Ovary (tissue), 9 donors: ENCODE results near the gene CPNE6. TPM values are rescaled to one million over a fixed set of nuclear protein-coding genes. Genes with fewer than 3 reads are reported as not detected.

Source experiments
- DNase-seq, 5 donors: peaks; one replicate each; pipeline ENCODE4 v3.0.0-alpha.2; 2019 to 2020
- H3K27ac ChIP-seq, 2 donors: fragments of 200-600 bp; one replicate each; pipeline versions ENCODE4 v1.5.1 to v1.8.0; 2019 to 2022
- H3K27me3 ChIP-seq: fragments of 200-600 bp; one replicate; pipeline ENCODE4 v1.8.0; 2022
- H3K36me3 ChIP-seq: fragments of 200-600 bp; sonication (generic); one replicate; pipeline ENCODE4 v1.5.1; 2019
- H3K4me1 ChIP-seq: one replicate; pipeline ENCODE4 v1.8.1; 2013; ENCODE audit warnings: mild to moderate bottlenecking, moderate library complexity; ENCODE audit not compliant: insufficient read depth
- H3K4me3 ChIP-seq: fragments of 200-600 bp; sonication (generic); one replicate; pipeline ENCODE4 v1.5.1; 2017
- H3K9me3 ChIP-seq, 2 donors: fragments of 200-600 bp in 1 of 2; sonication (generic) in 1 of 2; one replicate each; pipeline versions ENCODE4 v1.5.1 to v1.8.1; 2013 to 2019; ENCODE audit warnings: mild to moderate bottlenecking in 1 of 2, moderate library complexity in 1 of 2
- EP300 ChIP-seq: sonication (generic); formaldehyde crosslinking; IDR thresholded peaks from one replicate; pipeline ENCODE4 v1.6.1; 2017; ENCODE audit warnings: antibody characterized with exemption
- POLR2A ChIP-seq: fragments of 450-650 bp; IDR thresholded peaks from one replicate; pipeline ENCODE4 v1.6.1; 2017; ENCODE audit warnings: antibody characterized with exemption, mild to moderate bottlenecking, moderate library complexity
- WGBS, 3 donors: extraction: QIAGEN DNeasy Blood & Tissue Kit in 1 of 3; methylation state at CpG; one replicate each; pipeline versions ENCODE4 v1.1.5 to v1.1.7; 2013 to 2017; 5-methylcytosine and 5-hydroxymethylcytosine counted together
- intact Hi-C, 4 donors: fragments of 100-400 bp; cut with DNase I; formaldehyde crosslinking; loops; one replicate each; pipeline versions ENCODE4 v1.11.0 to v1.15.1; 2022 to 2023
- polyA plus RNA-seq, 2 donors: library from polyadenylated mRNA; stranded (reverse); fragments of 200-250 nt in 1 of 2; fragments of 350-450 nt in 1 of 2; fragmentation: Illumina TruSeq in 1 of 2; extraction: RNeasy Lipid Tissue Mini Kit (QIAGEN cat#74804) in 1 of 2; gene quantifications; one replicate each; pipeline ENCODE4 v1.2.3, GENCODE V29; 2013 to 2014
- total RNA-seq, 7 donors: library from RNA; depleted of rRNA in 2 of 7; stranded (reverse); fragments of >200 nt in 2 of 7; fragmentation: NEBNext Ultra II Directional in 3 of 7; extraction: Animal tissue kit (Norgen Biotek cat#: 25700) in 3 of 7; gene quantifications; one replicate each; pipeline versions ENCODE4 v1.1.0 to v1.2.4, GENCODE V29; 2016 to 2023
- TF ChIP-seq, protein P1 (sequence below), 3 donors: fragments of 450-650 bp in 2 of 3; fragments of 200-600 bp in 1 of 3; IDR thresholded peaks; one replicate each; pipeline versions ENCODE4 v1.5.1 to v1.8.0; 2016 to 2022; ENCODE audit warnings: antibody characterized with exemption in 3 of 3, mild to moderate bottlenecking in 1 of 3
- donor health status: DM: no; HTN: no; CAD: no; lungs with moderate emphysema.
- donor health status: DM: no; HTN: no; CAD: no.
- donor health status: Bipolar disorder and iron deficiency.
- donor health status: DM: yes; HTN: yes; CAD: no.
- donor health status: DM: no; HTN: no; CAD: no.
- donor health status: DM: yes; HTN: yes; CAD: no.

CPNE6 gene
- total and polyA plus RNA-seq, 9 donors: 0.08 to 0.71 (median 0.55) TPM; not detected in 6

DNA sequence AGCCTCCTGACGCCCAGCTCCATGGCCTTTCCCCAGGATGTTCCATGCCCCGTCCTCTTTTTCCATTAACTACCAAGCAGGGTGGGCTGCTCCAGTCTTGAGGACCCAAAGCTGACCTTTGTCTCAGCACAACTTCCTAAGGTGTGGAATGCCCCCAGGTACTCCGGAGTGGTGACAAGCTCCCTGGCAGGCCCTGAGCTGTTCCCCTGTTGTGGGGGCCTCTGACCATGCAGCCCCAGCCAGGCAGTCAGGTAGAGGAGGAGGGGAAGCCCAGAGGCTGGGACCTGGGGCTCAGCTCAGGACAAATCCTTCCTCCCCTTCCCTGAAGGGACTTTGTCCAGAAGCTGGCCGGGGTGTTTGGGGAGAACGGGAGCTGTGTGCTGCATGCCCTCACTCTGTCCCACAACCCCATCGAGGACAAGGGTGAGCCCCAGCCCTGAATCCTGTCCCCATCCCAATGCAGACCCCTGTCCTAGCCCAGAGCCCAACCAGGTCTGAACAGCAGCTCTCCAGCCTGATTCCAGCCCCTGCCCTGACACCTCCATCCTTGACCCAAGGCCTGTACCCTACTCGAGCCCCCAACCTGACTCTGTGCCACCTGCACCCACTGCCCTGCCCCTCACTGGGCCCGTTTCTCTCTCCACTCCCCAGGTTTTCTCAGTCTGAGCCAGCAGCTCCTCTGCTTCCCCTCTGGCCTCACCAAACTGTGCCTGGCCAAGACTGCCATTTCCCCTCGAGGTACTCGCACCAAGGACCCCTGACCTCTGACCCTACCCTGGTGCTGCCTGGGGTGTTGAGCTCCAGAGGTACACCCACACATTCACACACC, 15.2 kb upstream of the CPNE6 start:
- 75 to 78% (median 75%) methylated on average over 10 of the region's 10 CpGs for whole genome bisulfite sequencing, 3 donors
- intact Hi-C loops: loop anchor here in 3 of 4 donors (5.0 to 10.0 kb wide), 2 partner anchors 49 to 106 kb away; partner anchors contain the start of gene IRF9 (in 1 of the 3)
- H3K9me3 ChIP-seq: no peaks in the 10 kb centered on the region

GRCh38 chr14:24056800-24057184, 14.6 kb upstream of the CPNE6 start:
- Histone ChIP-seq H3K27ac (no peak overlapping the region), H3K27me3 (no peaks in the 10 kb centered on the region), H3K4me3 (no peak overlapping the region), H3K9me3 (no peaks in the 10 kb centered on the region), H3K4me1 (peaks cover 9% of the 10 kb centered on the region), H3K36me3 (no peaks in the 10 kb centered on the region)
- DNase-seq: peak in 1 of 5 donors; percentile 19
- TF ChIP-seq POLR2A (no peak), EP300 (no peak)
- TF ChIP-seq, protein P1, sequence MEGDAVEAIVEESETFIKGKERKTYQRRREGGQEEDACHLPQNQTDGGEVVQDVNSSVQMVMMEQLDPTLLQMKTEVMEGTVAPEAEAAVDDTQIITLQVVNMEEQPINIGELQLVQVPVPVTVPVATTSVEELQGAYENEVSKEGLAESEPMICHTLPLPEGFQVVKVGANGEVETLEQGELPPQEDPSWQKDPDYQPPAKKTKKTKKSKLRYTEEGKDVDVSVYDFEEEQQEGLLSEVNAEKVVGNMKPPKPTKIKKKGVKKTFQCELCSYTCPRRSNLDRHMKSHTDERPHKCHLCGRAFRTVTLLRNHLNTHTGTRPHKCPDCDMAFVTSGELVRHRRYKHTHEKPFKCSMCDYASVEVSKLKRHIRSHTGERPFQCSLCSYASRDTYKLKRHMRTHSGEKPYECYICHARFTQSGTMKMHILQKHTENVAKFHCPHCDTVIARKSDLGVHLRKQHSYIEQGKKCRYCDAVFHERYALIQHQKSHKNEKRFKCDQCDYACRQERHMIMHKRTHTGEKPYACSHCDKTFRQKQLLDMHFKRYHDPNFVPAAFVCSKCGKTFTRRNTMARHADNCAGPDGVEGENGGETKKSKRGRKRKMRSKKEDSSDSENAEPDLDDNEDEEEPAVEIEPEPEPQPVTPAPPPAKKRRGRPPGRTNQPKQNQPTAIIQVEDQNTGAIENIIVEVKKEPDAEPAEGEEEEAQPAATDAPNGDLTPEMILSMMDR (IDR thresholded peaks at IDR 0.05): no peak
- intact Hi-C loops: loop anchor here in 3 of 4 donors (5.0 to 10.0 kb wide), 2 partner anchors 48 to 106 kb away; partner anchors contain the start of gene IRF9 (in 1 of the 3)
- WGBS, 3 donors: 72 to 76% (median 73%) methylated on average over 8 of the region's 8 CpGs

More for the DNA sequence above, 15.2 kb upstream of the CPNE6 start:
- no peak for TF ChIP-seq POLR2A
- TF ChIP-seq, protein P1 (IDR thresholded peaks at IDR 0.05): no peak
- no peak for TF ChIP-seq EP300
- Histone ChIP-seq H3K36me3 (no peaks in the 10 kb centered on the region), H3K4me1 (peaks cover 9% of the 10 kb centered on the region), H3K27me3 (no peaks in the 10 kb centered on the region), H3K4me3 (no peak overlapping the region), H3K27ac (no peak overlapping the region)
- no peak for DNase-seq

DNA sequence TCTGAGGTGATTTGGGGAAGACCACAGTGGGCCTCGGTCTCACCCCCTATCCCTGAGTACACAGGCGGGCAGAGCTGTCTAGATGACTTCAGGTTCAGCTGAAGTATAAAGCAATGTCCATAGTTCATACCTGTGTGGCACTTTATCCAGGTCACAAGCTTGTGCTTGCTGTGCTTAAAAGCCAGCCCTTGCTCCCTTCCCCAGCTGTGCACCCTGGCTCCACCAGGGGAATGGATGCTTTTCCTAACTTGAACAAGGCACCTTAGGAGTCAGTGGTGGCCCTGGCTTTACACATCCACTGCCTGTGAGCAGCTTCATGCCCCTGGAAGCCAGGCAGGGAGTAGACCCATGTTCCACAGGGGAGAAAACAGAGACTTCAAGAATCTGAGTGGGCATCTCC, 14.1 kb upstream of the CPNE6 start:
- Histone ChIP-seq H3K27me3 (no peaks in the 10 kb centered on the region), H3K36me3 (no peaks in the 10 kb centered on the region), H3K9me3 (no peaks in the 10 kb centered on the region), H3K27ac (no peak overlapping the region), H3K4me1 (peaks cover 6% of the 10 kb centered on the region), H3K4me3 (no peak overlapping the region)
- TF ChIP-seq POLR2A (no peak), EP300 (no peak)
- TF ChIP-seq, protein P1 (IDR thresholded peaks at IDR 0.05): no peak
- DNase-seq: no peak
- 80 to 100% (median 96%) methylated on average over 1 to 2 of the region's 2 CpGs for WGBS, 3 donors
- intact Hi-C loops: loop anchor here in 3 of 4 donors (5.0 to 10.0 kb wide), 2 partner anchors 48 to 105 kb away; partner anchors contain the start of gene IRF9 (in 1 of the 3)

DNA sequence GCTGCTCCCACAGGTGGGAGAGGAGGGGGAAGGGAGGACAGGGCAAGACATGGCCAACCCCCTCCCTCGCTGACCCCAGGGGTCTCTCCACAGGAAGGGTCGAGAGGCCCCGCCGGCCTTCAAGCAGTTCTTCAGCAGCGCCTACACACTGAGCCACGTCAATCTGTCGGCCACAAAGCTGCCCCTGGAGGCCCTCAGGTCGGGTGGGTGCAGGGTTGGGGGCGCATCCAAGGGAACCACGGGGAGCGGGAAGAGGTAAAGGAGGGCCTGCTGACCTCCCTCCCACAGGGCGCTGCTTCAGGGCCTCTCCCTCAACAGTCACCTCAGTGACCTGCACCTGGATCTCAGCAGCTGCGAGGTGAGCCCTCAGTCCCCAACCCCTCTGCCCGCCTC, 13.5 kb upstream of the CPNE6 start:
- no peaks in the 10 kb centered on the region for H3K36me3 ChIP-seq
- intact Hi-C loops: loop anchor here in 3 of 4 donors (5.0 to 10.0 kb wide), 2 partner anchors 47 to 104 kb away; partner anchors contain the start of gene IRF9 (in 1 of the 3)

More for the DNA sequence above, 13.5 kb upstream of the CPNE6 start:
- Histone ChIP-seq H3K4me3 (no peak overlapping the region), H3K9me3 (no peaks in the 10 kb centered on the region), H3K4me1 (peaks cover under 1% of the 10 kb centered on the region), H3K27ac (no peak overlapping the region), H3K27me3 (no peaks in the 10 kb centered on the region)
- DNase-seq: peak in 2 of 5 donors; percentile 26 to 33
- WGBS, 3 donors: 49 to 65% (median 55%) methylated on average over 14 of the region's 14 CpGs
- TF ChIP-seq, protein P1 (IDR thresholded peaks at IDR 0.05): no peak
- TF ChIP-seq EP300: no peak
- no peak for TF ChIP-seq POLR2A
